H1 (cell line): ENCODE data around the gene RALY.

Experiments used
- ASH2L ChIP-seq: fragments of 200-600, 300-600 bp; sonication (generic); IDR thresholded peaks from one replicate; pipeline ENCODE4 v1.7.1; 2017; ENCODE audit warnings: low read length
- ATF3 ChIP-seq: IDR thresholded peaks from 2 replicates; pipeline ENCODE4 v1.6.1; 2011; ENCODE audit warnings: low read depth, mild to moderate bottlenecking, low read length; ENCODE audit not compliant: insufficient read depth
- CHD2 ChIP-seq: IDR thresholded peaks from 2 replicates; pipeline ENCODE4 v1.6.1; 2012; ENCODE audit warnings: low read length, improper control_type of control experiment
- CTCF ChIP-seq, 3 experiments: IDR thresholded peaks; 1 replicate in 2 of 3; 2 replicates in 1 of 3; pipeline versions ENCODE4 v1.5.1 to v1.6.1; 2011; ENCODE audit warnings: low read length in 3 of 3, mild to moderate bottlenecking in 3 of 3, inconsistent platforms in 2 of 3, low read depth in 1 of 3, moderate library complexity in 1 of 3; ENCODE audit not compliant: insufficient read depth in 1 of 3; ENCODE audit errors: control extremely low read depth in 1 of 3
- EP300 ChIP-seq, 2 experiments: IDR thresholded peaks; 1 replicate in 1 of 2; 2 replicates in 1 of 2; pipeline ENCODE4 v1.6.1; 2011 to 2012; ENCODE audit warnings: low read depth in 2 of 2, low read length in 2 of 2, mild to moderate bottlenecking in 2 of 2, borderline replicate concordance in 1 of 2, inconsistent platforms in 1 of 2, moderate library complexity in 1 of 2
- EZH2 ChIP-seq: fragments of 200-600 bp; sonication (generic); IDR thresholded peaks from 2 replicates; pipeline ENCODE4 v1.7.1; 2012; ENCODE audit warnings: low read depth, mild to moderate bottlenecking, moderate library complexity, low read length, inconsistent platforms; ENCODE audit not compliant: severe bottlenecking
- HDAC2 ChIP-seq, 2 experiments: fragments of 300-600 bp in 1 of 2; sonication (generic) in 1 of 2; IDR thresholded peaks; 2 replicates each; pipeline ENCODE4 v1.6.1; 2011 to 2012; ENCODE audit warnings: low read depth in 2 of 2, low read length in 2 of 2, mild to moderate bottlenecking in 2 of 2, moderate library complexity in 2 of 2, borderline replicate concordance in 1 of 2, inconsistent platforms in 1 of 2
- MAFK ChIP-seq: IDR thresholded peaks from 2 replicates; pipeline ENCODE4 v1.6.1; 2012; ENCODE audit warnings: low read depth, mild to moderate bottlenecking, improper control_type of control experiment, low read length
- POLR2A ChIP-seq, 2 experiments: IDR thresholded peaks; 1 replicate in 1 of 2; 2 replicates in 1 of 2; pipeline ENCODE4 v1.6.1; 2011; ENCODE audit warnings: low read depth in 2 of 2, low read length in 2 of 2, mild to moderate bottlenecking in 2 of 2; ENCODE audit errors: control extremely low read depth in 1 of 2
- POLR2AphosphoS5 ChIP-seq: IDR thresholded peaks from 2 replicates; pipeline ENCODE4 v1.6.1; 2011; ENCODE audit warnings: low read depth, low read length
- RAD21 ChIP-seq, 2 experiments: IDR thresholded peaks in 1 of 2; conservative IDR thresholded peaks in 1 of 2; 2 replicates each; pipeline ENCODE4 v1.6.1; 2011; ENCODE audit warnings: low read depth in 2 of 2, low read length in 2 of 2, improper control_type of control experiment in 1 of 2, inconsistent platforms in 1 of 2, mild to moderate bottlenecking in 1 of 2, moderate library complexity in 1 of 2
- SP1 ChIP-seq: IDR thresholded peaks from 2 replicates; pipeline ENCODE4 v1.6.1; 2011; ENCODE audit warnings: low read depth, low read length
- TAF1 ChIP-seq: IDR thresholded peaks from 2 replicates; pipeline ENCODE4 v1.6.1; 2011; ENCODE audit warnings: mild to moderate bottlenecking, low read depth, low read length
- TCF12 ChIP-seq: IDR thresholded peaks from 2 replicates; pipeline ENCODE4 v1.6.1; 2011; ENCODE audit warnings: low read depth, mild to moderate bottlenecking, low read length

GRCh38 chr20:34058831-34059230 is 65.1 kb downstream of the RALY start:
- TF ChIP-seq EP300 (IDR thresholded peaks at IDR 0.05; ENCODE audit: borderline replicate concordance in 1 of 2, low read depth in 2 of 2, low read length in 2 of 2) (no peak), EZH2 (no peak), CTCF (IDR thresholded peaks at IDR 0.05; ENCODE audit: control extremely low read depth in 1 of 3, insufficient read depth in 1 of 3, low read depth in 1 of 3, low read length in 3 of 3) (no peak), CHD2 (no peak), ATF3 (no peak), ASH2L (no peak), SP1 (no peak), TCF12 (no peak), POLR2AphosphoS5 (no peak), POLR2A (IDR thresholded peaks at IDR 0.05; ENCODE audit: control extremely low read depth in 1 of 2, low read depth in 2 of 2, low read length in 2 of 2) (no peak), TAF1 (no peak), HDAC2 (IDR thresholded peaks at IDR 0.05; ENCODE audit: borderline replicate concordance in 1 of 2, low read depth in 2 of 2, low read length in 2 of 2) (no peak), RAD21 (IDR thresholded peaks at IDR 0.05 in 1 of 2, conservative IDR thresholded peaks at IDR 0.05 in 1 of 2; ENCODE audit: low read depth in 2 of 2, low read length in 2 of 2) (no peak), MAFK (no peak)
